GM12878 (cell line): ENCODE data around the gene PFKFB2. TPM values are rescaled to one million over a fixed set of nuclear protein-coding genes. Genes with fewer than 3 reads are reported as not detected.

Source experiments
- ATAC-seq: fragments of 200-7000 bp; cut with Tn5 transposase; 3 replicates; pipeline ENCODE4 v1.9.1; 2020; ENCODE audit warnings: mild to moderate bottlenecking, moderate library complexity
- BruUV-seq: library from RNA; stranded (reverse); fragments of 400-500 nt; replicated peaks from 2 replicates; lab custom pipeline; 2021; lab: Mats Ljungman, UMichigan
- CTCF ChIA-PET: fragments of 300-600 bp; sonication (Branson Sonifier 250); formaldehyde crosslinking; extraction: SDS; loops from one replicate; lab custom pipeline; 2021; ENCODE audit warnings: inconsistent platforms; lab: Yijun Ruan, JAX
- POLR2A ChIA-PET: fragments of 350-600 bp; formaldehyde crosslinking; extraction: SDS; loops from one replicate; lab custom pipeline; 2021; ENCODE audit warnings: inconsistent platforms; lab: Charles Lee
- RAD21 ChIA-PET: fragments of 300-600 bp; sonication (Branson Sonifier 250); formaldehyde crosslinking; loops from one replicate; lab custom pipeline; 2023; ENCODE audit warnings: antibody characterized with exemption; ENCODE audit not compliant: unreplicated experiment; lab: Charles Lee
- SMC1A ChIA-PET: fragments of 300-600 bp; sonication (Branson Sonifier 250); formaldehyde crosslinking; loops from one replicate; lab custom pipeline; 2023; ENCODE audit not compliant: unreplicated experiment, uncharacterized antibody; lab: Charles Lee
- DNase-seq: peaks from one replicate; pipeline ENCODE4 v3.0.0-alpha.2; 2011; ENCODE audit warnings: low read depth, low spot score
- FAIRE-seq: peaks from 3 replicates; lab custom pipeline; 2011; peaks lifted over from hg19 to GRCh38; lab: Jason Lieb, UNC
- H2AFZ ChIP-seq: 2 replicates; pipeline ENCODE4 v1.6.0; 2011; ENCODE audit warnings: low read depth, low read length, control low read depth; ENCODE audit not compliant: control insufficient read depth
- H3K27ac ChIP-seq: 2 replicates; pipeline ENCODE4 v1.5.1; 2011; ENCODE audit warnings: control low read depth; ENCODE audit not compliant: control insufficient read depth, insufficient read depth
- H3K27me3 ChIP-seq, 2 experiments: replicated peaks in 1 of 2; 2 replicates each; pipeline versions ENCODE4 v1.6.0 to v1.6.1; 2011; ENCODE audit warnings: low read length in 1 of 2; ENCODE audit not compliant: control insufficient read depth in 2 of 2, insufficient read depth in 2 of 2
- H3K36me3 ChIP-seq, 2 experiments: 2 replicates each; pipeline ENCODE4 v1.5.1; 2011; ENCODE audit warnings: low read length in 1 of 2; ENCODE audit not compliant: control insufficient read depth in 2 of 2, insufficient read depth in 2 of 2
- H3K4me1 ChIP-seq: 2 replicates; pipeline ENCODE4 v1.6.1; 2011; ENCODE audit warnings: mild to moderate bottlenecking, low read length, moderate library complexity, mixed read lengths; ENCODE audit not compliant: control insufficient read depth, insufficient read depth
- H3K4me2 ChIP-seq: 2 replicates; pipeline ENCODE4 v1.6.0; 2011; ENCODE audit warnings: control low read depth; ENCODE audit not compliant: control insufficient read depth, insufficient read depth
- H3K4me3 ChIP-seq: fragments of 200-600 bp; sonication (generic); 2 replicates; pipeline ENCODE4 v1.5.1; 2016
- H3K79me2 ChIP-seq: 2 replicates; pipeline ENCODE4 v1.6.0; 2011; ENCODE audit warnings: low read length; ENCODE audit not compliant: control insufficient read depth, insufficient read depth
- H3K9ac ChIP-seq: 2 replicates; pipeline ENCODE4 v1.8.0; 2011; ENCODE audit warnings: low read length, control low read depth, mixed read lengths; ENCODE audit not compliant: control insufficient read depth, insufficient read depth
- H3K9me3 ChIP-seq: replicated peaks from 3 replicates; pipeline ENCODE4 v1.5.1; 2011; ENCODE audit warnings: mild to moderate bottlenecking, low read length; ENCODE audit not compliant: control insufficient read depth, insufficient read depth
- H4K20me1 ChIP-seq: 2 replicates; pipeline ENCODE4 v1.6.0; 2011; ENCODE audit not compliant: control insufficient read depth, insufficient read depth
- BCLAF1 ChIP-seq: fragments of 450-650 bp; IDR thresholded peaks from 2 replicates; pipeline ENCODE4 v1.6.1; 2017; ENCODE audit warnings: antibody characterized with exemption, mild to moderate bottlenecking, moderate library complexity
- FOXK2 ChIP-seq: fragments of 450-650 bp; IDR thresholded peaks from 2 replicates; pipeline ENCODE4 v1.6.1; 2017; ENCODE audit warnings: mild to moderate bottlenecking, moderate library complexity
- MEF2A ChIP-seq: IDR thresholded peaks from 2 replicates; pipeline ENCODE4 v1.6.1; 2011; ENCODE audit warnings: low read depth, mild to moderate bottlenecking, low read length, moderate library complexity; ENCODE audit not compliant: insufficient read depth
- MXI1 ChIP-seq: fragments of 150-350 bp; IDR thresholded peaks from 2 replicates; pipeline ENCODE4 v1.6.1; 2011; ENCODE audit warnings: low read depth, mild to moderate bottlenecking, inconsistent platforms, low read length, improper control_type of control experiment
- PAX5 ChIP-seq: IDR thresholded peaks from 2 replicates; pipeline ENCODE4 v1.6.1; 2011; ENCODE audit warnings: low read depth, low read length, borderline replicate concordance
- POLR2AphosphoS5 ChIP-seq: IDR thresholded peaks from 2 replicates; pipeline ENCODE4 v1.6.1; 2011; ENCODE audit warnings: mild to moderate bottlenecking, low read length, inconsistent platforms
- SMAD1 ChIP-seq: fragments of 450-650 bp; IDR thresholded peaks from 2 replicates; pipeline ENCODE4 v1.6.1; 2018; ENCODE audit warnings: mild to moderate bottlenecking, low read depth; ENCODE audit not compliant: partially characterized antibody
- TARDBP ChIP-seq: IDR thresholded peaks from 2 replicates; pipeline ENCODE4 v1.6.1; 2016; ENCODE audit warnings: borderline replicate concordance
- YBX1 ChIP-seq: fragments of 450-650 bp; IDR thresholded peaks from 2 replicates; pipeline ENCODE4 v1.6.1; 2016; ENCODE audit warnings: antibody characterized with exemption
- ZNF207 ChIP-seq: fragments of 450-650 bp; IDR thresholded peaks from 2 replicates; pipeline ENCODE4 v1.6.1; 2014; ENCODE audit warnings: antibody characterized with exemption, mild to moderate bottlenecking, borderline replicate concordance
- ZSCAN29 ChIP-seq: fragments of 450-650 bp; IDR thresholded peaks from 2 replicates; pipeline ENCODE4 v1.6.1; 2017; ENCODE audit warnings: mild to moderate bottlenecking, moderate library complexity
- WGBS: methylation state at CpG from one replicate; pipeline ENCODE4 v1.1.6; 2016; ENCODE audit warnings: low lambda C conversion rate; ENCODE audit not compliant: insufficient replicate concordance, insufficient coverage; ENCODE audit errors: missing lambda C conversion rate; 5-methylcytosine and 5-hydroxymethylcytosine counted together
- in situ Hi-C: fragments of 300-500 bp; cut with MboI; formaldehyde crosslinking; loops from 9 replicates; pipeline ENCODE4 v1.14.3; 2018; ENCODE audit warnings: mixed read lengths
- intact Hi-C: fragments of 100-400 bp; cut with micrococcal nuclease; formaldehyde crosslinking; loops from one replicate; pipeline ENCODE4 v1.14.2; 2022; ENCODE audit not compliant: unreplicated experiment
- polyA plus RNA-seq, 11 experiments: library from polyadenylated mRNA; depleted of rRNA in 4 of 11; unstranded in 6 of 11; stranded (reverse) in 5 of 11; fragments of >200 nt; fragmentation: Nextera tagmentation in 4 of 11; fragmentation: Illumina TruSeq in 1 of 11; extraction: Ambion mirVana in 4 of 11; extraction: Trizol in 1 of 11; gene quantifications; 1 replicate in 1 of 11; 2 replicates in 10 of 11; pipeline versions ENCODE4 v1.2.1 to v1.2.3, GENCODE V29; 2011 to 2016; ENCODE audit warnings: inconsistent platforms in 2 of 11, missing spikeins in 2 of 11, low read depth in 1 of 11
- total RNA-seq, 4 experiments: library from RNA; depleted of rRNA in 3 of 4; stranded (reverse); fragments of >200 nt in 3 of 4; fragmentation: Illumina TruSeq in 1 of 4; extraction: Trizol in 1 of 4; gene quantifications; 2 replicates each; pipeline versions ENCODE4 v1.2.1 to v1.2.3, GENCODE V29; 2013 to 2021
- TF ChIP-seq, protein P1 (sequence below): fragments of 450-650 bp; IDR thresholded peaks from 2 replicates; pipeline ENCODE4 v1.6.1; 2018; ENCODE audit warnings: borderline replicate concordance, mild to moderate bottlenecking; ENCODE audit not compliant: partially characterized antibody
- TF ChIP-seq, protein P2 (sequence below): fragments of 450-650 bp; IDR thresholded peaks from 2 replicates; pipeline ENCODE4 v1.6.1; 2017; ENCODE audit warnings: mild to moderate bottlenecking, moderate library complexity

Gene PFKFB2
- total and polyA plus RNA-seq, 10 of the 15 experiments (the other 5 are each of a cell fraction or from before 2014, with no cell fraction given) = 0.40 to 1.3 (median 1.0) TPM

DNA sequence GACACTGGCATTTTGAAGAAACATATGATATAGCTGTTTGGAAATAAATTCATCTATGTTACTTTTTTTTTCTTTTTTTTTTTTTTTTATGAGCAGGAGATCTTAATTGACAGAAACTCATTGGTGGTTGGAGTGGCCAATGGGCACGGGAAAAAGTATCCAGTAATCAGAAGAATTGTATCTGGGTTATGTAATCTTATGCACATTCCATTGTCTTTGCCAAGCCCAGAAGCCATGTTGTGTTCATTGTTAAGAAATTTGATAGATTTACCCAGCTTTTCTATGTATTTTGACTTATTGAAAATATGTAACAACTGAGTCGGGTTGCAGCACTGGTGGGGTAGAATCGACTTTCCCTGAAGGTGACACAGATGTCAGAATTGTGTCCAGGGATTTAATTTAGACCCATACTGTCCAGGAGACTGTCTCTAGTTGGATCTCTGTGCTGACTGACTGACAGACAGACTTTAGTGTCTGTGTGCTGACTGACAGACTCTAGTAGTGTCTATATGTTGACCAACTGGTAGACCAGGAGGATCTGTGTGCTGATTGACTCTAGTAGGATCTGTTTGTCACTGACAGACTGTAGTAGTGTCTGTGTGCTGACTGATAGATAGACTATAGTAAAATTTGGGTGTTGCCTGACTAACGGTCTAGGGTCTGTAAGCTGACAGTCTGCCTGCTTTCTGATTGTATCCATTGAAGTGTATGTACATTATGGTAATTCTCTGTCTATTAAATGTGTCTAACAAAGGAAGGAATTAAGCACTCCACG lies 23.3 kb downstream of the PFKFB2 start:
- Histone ChIP-seq H3K9me3 (no peaks in the 10 kb centered on the region), H3K9ac (no peak overlapping the region), H3K27ac (no peak overlapping the region), H3K4me3 (no peak overlapping the region), H2AFZ (no peak overlapping the region), H3K79me2 (no peaks in the 10 kb centered on the region), H4K20me1 (no peaks in the 10 kb centered on the region), H3K27me3 (no peaks in the 10 kb centered on the region), H3K36me3 (no peaks in the 10 kb centered on the region), H3K4me1 (no peaks in the 10 kb centered on the region), H3K4me2 (no peak overlapping the region)
- RAD21 ChIA-PET = interaction anchor here (0.7 to 1.9 kb wide), 6 partner anchors 7 to 328 kb away, joined by 3 to 10 read pairs (median 4); no protein-coding TSS in a partner anchor
- in situ Hi-C loops = loop anchor here (5.0 kb wide), 1 partner anchor 331 kb away; no protein-coding TSS in a partner anchor
- intact Hi-C loops = loop anchor here (5.0 kb wide), 2 partner anchors 34 to 74 kb away; no protein-coding TSS in a partner anchor
- CTCF ChIA-PET = interaction anchor here (0.6 to 10.2 kb wide), 10 partner anchors 7 to 423 kb away, joined by 3 to 131 read pairs (median 4); partner anchors contain the start of genes PFKFB2 and YOD1
- FAIRE-seq = no peak
- 19% methylated on average over 5 of the region's 5 CpGs for whole genome bisulfite sequencing
- SMC1A ChIA-PET = interaction anchor here (0.8 to 7.7 kb wide), 5 partner anchors 21 to 441 kb away, joined by 3 to 66 read pairs (median 3); partner anchors contain the start of genes DYRK3 and YOD1
- no TSS peak for BruUV-seq
- no peak for ATAC-seq
- DNase-seq = no peak
- POLR2A ChIA-PET = interaction anchor here (0.6 to 1.3 kb wide), 3 partner anchors 21 to 245 kb away, joined by 3 to 5 read pairs (median 3); partner anchors contain the start of gene CD55
- TF ChIP-seq MEF2A = no peak
- TF ChIP-seq SMAD1 = no peak
- no peak for TF ChIP-seq TARDBP
- TF ChIP-seq, protein P1, sequence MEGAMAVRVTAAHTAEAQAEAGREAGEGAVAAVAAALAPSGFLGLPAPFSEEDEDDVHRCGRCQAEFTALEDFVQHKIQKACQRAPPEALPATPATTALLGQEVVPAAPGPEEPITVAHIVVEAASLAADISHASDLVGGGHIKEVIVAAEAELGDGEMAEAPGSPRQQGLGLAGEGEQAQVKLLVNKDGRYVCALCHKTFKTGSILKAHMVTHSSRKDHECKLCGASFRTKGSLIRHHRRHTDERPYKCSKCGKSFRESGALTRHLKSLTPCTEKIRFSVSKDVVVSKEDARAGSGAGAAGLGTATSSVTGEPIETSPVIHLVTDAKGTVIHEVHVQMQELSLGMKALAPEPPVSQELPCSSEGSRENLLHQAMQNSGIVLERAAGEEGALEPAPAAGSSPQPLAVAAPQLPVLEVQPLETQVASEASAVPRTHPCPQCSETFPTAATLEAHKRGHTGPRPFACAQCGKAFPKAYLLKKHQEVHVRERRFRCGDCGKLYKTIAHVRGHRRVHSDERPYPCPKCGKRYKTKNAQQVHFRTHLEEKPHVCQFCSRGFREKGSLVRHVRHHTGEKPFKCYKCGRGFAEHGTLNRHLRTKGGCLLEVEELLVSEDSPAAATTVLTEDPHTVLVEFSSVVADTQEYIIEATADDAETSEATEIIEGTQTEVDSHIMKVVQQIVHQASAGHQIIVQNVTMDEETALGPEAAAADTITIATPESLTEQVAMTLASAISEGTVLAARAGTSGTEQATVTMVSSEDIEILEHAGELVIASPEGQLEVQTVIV = no peak
- no peak for TF ChIP-seq ZNF207
- TF ChIP-seq, protein P2, sequence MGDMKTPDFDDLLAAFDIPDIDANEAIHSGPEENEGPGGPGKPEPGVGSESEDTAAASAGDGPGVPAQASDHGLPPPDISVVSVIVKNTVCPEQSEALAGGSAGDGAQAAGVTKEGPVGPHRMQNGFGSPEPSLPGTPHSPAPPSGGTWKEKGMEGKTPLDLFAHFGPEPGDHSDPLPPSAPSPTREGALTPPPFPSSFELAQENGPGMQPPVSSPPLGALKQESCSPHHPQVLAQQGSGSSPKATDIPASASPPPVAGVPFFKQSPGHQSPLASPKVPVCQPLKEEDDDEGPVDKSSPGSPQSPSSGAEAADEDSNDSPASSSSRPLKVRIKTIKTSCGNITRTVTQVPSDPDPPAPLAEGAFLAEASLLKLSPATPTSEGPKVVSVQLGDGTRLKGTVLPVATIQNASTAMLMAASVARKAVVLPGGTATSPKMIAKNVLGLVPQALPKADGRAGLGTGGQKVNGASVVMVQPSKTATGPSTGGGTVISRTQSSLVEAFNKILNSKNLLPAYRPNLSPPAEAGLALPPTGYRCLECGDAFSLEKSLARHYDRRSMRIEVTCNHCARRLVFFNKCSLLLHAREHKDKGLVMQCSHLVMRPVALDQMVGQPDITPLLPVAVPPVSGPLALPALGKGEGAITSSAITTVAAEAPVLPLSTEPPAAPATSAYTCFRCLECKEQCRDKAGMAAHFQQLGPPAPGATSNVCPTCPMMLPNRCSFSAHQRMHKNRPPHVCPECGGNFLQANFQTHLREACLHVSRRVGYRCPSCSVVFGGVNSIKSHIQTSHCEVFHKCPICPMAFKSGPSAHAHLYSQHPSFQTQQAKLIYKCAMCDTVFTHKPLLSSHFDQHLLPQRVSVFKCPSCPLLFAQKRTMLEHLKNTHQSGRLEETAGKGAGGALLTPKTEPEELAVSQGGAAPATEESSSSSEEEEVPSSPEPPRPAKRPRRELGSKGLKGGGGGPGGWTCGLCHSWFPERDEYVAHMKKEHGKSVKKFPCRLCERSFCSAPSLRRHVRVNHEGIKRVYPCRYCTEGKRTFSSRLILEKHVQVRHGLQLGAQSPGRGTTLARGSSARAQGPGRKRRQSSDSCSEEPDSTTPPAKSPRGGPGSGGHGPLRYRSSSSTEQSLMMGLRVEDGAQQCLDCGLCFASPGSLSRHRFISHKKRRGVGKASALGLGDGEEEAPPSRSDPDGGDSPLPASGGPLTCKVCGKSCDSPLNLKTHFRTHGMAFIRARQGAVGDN = no peak
- no peak for TF ChIP-seq MXI1
- no peak for TF ChIP-seq PAX5
- TF ChIP-seq POLR2AphosphoS5 = no peak
- no peak for TF ChIP-seq YBX1
- TF ChIP-seq BCLAF1 = no peak
- TF ChIP-seq FOXK2 = no peak
- TF ChIP-seq ZSCAN29 = no peak
